Colon (tissue), 2 donors: Measurements from ENCODE around the gene PHLDA2.

Source experiments
- FAIRE-seq: peaks from 2 replicates; lab custom pipeline; 2012; peaks lifted over from hg19 to GRCh38; lab: Jason Lieb, UNC
- donor health status: control.
- donor health status: control.

Gene PHLDA2, protein sequence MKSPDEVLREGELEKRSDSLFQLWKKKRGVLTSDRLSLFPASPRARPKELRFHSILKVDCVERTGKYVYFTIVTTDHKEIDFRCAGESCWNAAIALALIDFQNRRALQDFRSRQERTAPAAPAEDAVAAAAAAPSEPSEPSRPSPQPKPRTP

DNA sequence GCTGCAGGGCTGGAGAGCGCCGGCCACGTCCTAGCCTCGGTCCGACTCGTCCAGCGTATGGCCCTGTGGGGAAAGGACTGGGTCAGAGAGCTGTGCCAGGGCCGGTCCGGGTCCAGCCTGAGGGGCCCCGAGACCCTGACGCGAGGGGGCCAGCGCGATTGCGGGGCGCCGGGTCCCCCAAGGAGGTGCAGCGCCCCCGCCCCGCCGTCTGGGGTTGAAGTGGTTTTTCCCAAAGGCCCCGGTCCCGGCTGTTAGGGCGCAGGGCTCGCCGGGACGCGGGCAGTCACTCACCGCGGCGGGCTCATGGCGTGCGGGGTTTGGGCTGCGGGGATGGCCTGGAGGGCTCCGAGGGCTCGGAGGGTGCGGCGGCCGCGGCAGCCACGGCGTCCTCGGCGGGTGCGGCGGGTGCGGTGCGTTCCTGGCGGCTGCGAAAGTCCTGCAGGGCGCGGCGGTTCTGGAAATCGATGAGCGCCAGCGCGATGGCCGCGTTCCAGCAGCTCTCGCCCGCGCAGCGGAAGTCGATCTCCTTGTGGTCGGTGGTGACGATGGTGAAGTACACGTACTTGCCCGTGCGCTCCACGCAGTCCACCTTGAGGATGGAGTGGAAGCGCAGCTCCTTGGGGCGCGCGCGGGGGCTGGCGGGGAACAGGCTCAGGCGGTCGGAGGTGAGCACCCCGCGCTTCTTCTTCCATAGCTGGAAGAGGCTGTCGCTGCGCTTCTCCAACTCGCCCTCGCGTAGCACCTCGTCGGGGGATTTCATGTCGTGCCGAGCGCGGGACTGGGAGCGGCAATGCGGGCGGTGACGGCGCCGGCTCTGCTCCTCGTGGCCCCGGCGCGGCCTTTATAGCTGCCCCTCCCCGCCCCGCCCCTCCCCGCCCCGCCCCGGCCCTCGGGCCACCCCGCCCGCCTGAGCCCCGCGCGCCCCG is at the start of gene PHLDA2:
Gene PHLDA2, minus strand, starts transcription at position 816 of the 926 bp plus-strand sequence. Its CDS starts 56 bp downstream, at position 760.
- no peak for FAIRE-seq

DNA sequence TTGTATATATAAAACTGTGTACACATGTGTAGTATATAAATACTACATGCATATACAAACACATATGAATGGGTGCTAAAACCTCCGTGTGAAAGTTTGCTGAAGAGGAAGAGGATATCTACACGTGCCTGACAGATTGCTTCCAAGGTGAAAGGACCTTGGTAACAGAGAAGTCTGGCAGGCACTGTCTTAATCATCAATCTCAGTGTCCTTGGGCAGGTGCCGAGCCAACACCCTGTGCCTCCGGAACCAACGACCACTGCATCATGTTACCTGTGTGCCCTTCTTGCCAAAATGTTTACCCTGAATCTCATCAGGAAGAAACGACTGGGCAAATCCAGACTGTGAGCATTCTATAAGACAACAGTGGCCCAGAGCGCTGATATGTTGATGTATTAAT is 47.9 kb upstream of the PHLDA2 start:
- no peak for FAIRE-seq

DNA sequence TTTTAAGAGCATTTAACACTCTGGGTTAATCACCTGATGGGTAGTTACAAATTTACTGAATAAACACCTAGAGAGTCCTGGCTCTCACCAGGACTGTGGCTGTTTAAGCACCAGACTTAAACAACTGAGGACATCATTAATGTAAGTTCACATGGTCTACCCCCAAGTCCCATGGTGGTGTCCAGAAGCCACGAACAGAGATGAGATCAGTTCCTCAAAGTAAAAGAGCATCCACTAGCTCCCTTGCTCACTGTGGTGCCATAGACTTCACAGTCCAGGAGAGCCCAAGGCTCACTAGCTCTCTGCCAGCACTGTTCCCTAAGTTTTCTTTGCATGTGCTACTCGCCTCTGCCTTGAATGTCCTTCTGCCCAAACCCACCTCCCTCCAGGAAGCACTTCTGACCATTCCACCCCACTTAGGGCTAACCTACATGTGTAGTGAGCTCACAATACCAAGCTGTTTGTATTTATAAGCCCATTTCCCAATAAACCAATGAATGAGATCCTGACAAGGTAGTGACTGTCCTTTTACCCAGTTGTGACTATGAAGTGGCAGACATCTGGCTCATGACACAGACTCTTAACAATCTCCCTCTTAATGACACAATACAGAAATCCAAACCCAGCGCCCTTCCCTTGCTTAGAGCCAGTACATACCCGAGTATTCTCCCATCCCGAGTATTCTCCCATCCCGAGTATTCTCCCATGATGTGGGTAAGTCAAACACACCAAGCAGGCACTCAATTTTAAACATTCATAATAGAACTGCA is 47.3 kb upstream of the PHLDA2 start:
- no peak for FAIRE-seq

DNA sequence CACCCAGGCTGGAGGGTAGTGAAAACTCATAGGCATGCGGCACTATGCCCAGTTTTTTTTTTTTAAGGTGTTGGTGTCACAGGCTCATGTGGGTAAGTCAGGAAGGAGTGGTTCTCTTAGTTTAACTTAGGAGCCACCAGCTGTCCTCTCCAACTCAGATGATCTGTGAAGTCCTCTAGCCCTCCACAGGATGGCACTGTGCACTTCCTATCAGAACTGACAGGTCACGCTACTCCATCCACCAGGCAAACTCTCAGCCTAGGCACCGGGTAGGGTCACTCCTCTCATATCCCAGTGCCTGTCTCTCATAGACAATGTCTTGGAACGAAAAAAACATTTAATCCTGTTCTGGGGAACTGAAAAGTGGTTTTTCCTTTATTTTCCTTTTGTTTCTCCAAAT is 46.4 kb upstream of the PHLDA2 start:
- no peak for FAIRE-seq

DNA sequence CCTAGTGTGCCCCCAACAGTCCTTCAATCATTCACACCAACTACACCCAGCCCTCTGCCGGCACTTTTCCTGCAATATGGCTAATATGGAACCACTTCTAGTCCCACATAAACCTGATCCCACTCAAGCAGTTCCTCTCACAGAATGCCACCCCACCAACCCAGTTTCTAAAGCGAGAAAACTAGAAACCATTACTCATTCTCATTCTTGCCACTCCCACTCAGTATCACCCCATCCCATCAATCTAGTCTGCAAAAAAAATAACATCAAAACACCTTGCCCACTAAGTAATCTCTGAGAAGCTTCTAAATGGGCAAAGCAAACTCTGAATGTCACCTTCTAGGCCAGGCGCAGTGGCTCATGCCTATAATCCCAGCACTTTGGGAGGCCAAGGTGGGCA is 45.1 kb upstream of the PHLDA2 start:
- no peak for FAIRE-seq

DNA sequence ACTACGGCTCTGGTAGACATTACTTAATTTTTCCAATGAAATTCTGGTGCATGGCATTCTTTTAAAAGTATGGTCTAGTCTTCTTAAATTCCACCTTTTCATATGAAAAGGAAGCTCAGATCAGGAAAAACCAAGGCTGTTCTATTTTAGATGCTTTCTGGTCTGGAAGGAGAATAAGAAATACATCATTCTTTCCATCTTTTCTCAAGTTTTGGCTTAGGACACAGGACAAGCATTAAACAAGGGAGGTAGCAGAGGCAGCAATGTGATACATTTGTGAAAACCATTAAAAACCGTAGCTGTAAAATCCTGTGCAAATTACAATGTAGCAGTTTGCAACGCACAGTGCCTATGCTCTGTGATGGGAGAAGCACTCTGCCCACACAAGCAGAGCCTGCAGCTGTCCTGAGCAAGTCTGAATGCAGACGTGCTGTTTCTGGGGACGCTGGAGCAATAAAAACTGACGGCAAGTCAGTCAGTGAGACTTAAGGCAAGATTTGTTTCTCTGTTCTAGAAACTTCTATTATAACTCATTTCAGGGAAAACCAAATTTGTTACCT is 39.2 kb upstream of the PHLDA2 start:
- no peak for FAIRE-seq

DNA sequence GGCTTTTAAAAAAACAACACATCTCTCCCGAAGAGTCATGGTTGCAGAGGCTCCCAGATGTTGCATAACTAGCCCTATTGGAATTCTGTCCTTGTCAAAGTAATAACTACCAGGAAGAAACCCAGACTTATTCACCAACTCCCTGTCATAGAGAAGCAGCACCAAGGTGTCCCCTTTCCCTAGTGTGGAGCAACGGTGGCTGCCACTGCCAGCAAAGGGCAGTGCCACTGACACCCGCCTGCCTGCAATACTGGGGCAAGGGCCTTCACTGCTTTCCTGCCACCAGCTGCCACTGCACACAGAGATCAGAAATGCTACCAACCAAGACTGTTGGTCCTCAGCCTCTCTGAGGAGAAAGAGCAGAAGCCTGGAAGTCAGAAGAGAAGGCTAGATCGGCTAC is 35.6 kb upstream of the PHLDA2 start:
- FAIRE-seq, result no peak

DNA sequence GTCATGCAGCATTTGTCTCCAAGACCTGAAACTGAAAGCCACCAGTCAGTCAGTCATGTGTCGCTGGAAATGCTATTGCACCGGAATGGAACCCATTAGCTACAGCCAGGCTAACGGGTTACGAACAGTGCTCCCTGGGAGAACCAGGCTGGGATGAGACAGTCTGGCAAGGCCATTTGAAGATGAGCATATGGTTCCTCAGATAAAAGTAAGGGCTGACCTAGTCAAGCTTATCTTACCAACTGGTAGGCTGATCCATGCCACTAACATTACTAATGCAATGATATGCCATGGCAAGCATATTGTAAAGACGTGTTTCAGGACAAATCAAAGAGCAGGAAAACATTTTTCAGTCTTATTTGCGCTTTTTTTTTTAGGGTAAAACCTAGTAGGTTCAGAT is 34.5 kb upstream of the PHLDA2 start:
- FAIRE-seq, result no peak

DNA sequence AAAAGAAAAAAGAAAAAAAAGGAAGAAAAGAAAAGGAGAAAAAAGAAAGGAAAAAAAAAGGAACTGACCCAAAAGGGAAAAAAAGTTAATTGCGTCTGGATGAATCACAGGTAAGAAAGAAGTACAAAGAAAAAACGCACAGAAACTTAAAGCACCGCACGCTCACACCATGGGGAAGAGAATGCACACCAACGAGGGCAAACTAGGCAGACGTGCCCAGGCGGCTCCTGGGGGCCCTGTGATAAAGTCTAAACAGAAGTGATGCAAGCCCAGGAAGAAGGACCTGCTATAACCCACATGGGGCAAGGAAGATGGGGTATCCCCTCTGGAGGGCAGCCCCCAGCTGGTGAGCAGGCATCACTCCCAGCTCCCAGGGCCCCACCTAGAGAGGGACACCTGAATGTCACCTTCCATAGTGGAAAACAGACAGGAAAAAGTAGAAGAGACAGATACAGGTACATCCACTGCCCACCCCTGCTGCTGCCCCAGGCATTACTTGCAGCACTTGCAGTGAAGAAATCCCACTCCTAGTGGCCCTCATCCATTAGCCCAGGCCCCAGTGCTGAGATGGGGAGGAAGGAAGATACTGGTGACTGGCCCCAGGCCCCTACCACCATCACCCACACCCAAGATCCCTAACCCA is 34.0 kb upstream of the PHLDA2 start:
- no peak for FAIRE-seq

DNA sequence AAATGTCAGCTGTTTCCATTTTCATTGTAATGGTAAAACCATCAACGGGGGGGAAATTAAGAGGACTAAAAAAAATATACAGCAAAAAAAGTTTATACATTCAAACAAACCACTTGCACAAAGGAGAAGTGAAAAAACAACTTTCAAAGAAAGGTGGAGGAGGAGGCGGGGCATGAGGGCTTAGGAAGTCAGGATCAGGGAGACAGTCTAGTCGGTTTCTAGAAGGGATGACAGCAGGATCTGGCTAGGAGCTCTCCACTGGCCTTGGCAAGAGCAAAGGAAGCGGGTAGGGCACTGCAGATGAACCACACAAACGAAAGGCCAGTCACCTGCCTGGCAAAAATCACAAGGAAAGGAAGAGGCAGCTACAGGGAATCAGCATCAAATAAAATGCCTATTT is 31.9 kb upstream of the PHLDA2 start:
- no peak for FAIRE-seq

DNA sequence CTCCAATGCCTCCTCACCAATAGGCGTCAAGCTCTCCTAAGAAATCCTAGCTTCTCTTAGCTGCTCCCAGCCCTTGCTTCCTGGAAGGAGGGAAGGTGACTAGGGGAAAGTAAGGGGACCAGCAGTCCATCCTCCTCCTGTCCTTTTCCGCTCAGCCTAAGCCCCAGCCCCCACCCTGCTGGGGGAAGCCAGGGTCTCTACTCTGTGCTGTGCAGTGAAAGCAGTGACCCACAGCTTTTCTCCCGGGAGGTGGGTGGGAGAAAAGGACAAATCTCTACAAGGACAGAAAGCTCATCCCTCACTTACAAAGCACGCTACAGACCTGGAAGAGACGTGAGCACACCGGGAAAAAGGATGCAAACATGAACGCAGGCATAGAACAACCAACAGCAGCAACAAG is 30.9 kb upstream of the PHLDA2 start:
- no peak for FAIRE-seq

DNA sequence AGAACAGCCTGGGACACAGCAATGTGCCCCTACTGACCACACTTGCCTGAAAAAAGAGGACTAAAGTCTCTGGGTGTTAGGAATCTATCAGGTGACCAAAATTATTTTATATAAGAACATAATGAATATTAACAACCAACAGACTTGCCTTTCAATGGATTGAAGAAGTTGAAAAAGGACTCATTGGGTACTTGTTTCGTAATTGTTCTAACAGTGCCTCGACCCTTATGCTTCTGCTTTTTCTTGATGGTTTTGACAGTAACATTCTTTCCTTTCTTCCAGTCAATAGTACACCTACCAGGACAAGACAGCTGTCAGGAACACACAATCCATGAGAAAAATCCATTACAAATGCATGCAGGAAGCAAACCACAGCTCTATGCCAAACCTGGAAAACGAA is 29.0 kb upstream of the PHLDA2 start:
- FAIRE-seq, result no peak

DNA sequence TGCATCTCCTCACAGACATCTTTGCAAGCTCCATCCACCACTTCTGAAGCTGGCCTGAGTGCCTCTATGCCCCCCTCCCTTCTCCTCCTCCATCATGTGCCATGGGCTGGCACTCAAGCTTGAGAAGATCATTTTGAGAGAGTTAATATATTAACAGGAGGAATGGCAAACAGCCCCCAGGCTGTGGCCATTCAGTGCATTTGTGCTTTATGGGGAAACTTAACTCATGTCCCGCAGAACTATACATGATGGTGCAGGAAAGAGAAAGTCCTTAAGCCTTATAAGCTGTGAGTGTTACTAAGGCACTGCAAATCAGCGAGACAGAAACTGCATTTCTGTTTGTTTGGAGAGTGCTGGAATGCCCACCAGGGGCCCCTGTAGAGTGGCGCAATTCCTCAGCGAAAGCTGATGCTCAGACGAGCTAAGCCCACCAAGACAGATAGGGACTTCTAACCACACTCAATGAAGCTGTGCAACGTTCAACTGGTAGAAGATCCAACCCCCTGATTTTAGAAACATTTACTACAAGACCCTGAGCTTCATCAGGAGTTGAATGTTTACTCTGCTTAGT is 26.8 kb upstream of the PHLDA2 start:
- no peak for FAIRE-seq

DNA sequence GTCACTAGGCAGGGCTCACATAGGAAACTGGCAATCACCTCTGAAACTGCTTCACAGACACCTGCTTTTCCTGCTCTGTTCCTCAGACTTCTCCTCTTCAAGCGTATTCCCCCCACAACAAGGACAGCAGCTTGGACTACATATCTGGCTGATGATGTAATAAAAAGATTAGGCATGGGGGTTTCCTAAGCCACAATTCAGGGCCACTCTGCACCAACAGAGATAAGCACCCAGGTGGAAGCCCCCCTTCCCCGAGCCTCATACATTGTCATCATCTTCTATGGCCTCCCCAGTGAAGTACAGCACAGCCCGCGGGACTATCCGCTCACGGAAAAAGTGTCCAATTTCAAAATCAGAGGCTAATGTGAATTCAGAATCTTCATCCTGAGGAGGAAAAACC is 25.0 kb upstream of the PHLDA2 start:
- FAIRE-seq, result no peak

DNA sequence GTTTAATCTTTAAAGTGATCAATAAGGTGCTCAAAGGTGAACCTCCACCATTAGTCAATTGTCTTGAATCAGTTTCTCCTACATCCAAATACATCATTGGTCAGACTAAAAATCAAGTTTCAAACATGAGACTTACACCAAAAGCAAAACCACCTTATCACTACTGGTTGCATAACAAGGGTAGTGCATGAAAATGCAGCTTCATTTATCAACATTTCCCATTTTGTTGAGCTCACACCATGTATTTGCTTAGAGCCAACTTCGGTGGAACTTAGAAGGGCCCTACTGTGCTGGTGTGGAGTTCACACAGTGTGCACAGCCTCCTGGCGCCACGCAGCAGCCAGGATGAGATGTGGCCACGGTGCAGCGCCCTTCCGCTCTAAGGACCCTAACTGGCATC is 23.1 kb upstream of the PHLDA2 start:
- FAIRE-seq, result no peak

DNA sequence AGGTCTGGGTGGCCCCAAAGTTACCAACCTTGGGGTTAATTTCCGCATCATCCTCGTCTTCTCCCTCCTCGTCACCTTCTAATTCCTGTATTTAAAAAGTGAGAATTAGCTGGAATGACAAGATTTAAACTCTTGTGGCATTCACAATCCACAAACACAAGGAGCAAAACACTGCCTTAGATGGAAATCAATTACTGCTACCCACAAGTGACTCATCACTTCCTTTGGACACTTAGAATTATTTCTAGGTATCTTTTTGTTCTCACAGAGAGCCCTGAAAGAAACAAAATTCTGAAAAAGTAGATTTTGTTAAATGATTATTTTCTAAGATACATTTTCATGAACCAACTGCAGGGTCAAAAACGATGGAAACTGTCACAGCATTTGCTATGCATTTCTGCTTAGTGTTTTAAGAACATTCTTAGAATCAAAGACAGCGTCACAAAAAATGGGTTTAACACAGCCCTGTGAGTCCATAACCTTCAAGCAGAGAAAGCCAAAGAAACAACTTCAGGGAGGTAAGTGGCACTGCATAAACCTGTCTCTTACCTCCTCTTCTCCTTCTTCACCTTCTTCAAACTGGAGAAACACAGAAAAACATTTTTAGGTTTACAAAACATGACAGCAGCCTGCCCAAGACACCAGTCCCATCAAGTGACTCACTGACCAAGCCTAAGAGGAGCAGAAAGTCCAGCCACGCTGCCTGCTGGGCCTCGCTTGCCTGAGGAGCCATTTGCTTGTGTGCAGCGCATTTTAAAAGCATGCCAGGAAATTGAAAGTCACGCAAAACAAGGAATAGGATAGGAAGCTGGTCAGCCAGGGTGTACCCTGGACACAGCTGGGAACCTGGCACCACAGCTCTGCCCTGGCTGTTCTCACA is 22.3 kb upstream of the PHLDA2 start:
- no peak for FAIRE-seq

DNA sequence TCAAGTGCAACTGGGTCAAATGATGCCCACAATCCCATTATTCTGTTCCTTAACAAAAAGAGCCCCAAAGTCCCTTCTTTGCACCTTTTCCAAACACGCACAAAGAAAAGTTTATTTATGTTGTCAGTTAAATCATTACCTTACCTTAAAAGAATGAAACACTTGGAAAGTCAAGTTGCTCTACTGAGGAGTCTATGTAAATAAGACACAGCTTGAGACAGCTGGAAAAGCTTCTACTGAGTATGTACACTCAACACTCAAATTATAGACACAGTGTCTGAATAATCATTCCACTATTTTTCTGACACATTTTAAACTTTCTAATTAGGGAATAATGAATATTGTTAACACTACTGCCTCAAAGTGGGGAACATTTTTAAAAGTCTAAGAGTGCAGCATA is 21.6 kb upstream of the PHLDA2 start:
- no peak for FAIRE-seq

DNA sequence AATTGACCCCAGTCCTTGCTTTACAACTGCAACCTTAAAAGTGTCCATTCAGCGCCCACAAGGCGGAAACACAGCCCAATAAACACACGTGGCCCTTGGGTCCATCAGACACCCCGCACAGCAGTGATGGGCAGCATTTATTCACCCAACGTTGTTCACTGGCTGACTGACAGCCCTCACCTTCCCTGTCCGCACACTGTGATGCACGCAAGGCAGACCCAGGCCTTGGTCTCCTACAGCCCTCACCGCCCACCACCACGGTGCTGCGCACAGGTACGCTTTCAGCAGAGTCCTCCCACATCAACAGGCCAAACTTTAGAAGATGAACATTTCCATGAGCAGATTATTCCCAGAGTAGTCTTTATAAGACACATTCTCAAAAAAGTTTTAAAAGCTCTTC is 20.7 kb upstream of the PHLDA2 start:
- FAIRE-seq, result no peak

DNA sequence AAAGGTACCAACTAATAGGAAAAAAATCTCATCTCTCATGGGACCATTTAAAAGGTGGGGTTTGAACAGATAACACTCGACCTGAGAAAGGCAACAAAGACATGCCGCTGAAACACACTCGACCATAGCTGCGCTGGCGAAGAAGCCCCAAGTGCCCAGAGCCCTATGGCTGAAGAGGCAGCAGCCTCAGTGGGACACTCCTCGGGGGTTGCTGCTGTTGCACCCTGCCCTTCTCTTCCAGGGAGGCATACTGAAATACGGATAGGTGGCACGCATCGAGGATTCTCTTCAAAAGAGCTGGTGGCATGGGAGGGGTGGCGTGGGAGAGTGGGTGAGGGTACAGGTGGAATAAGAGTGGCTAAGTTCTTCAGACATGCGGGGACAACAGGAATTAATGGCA is 18.5 kb upstream of the PHLDA2 start:
- no peak for FAIRE-seq

DNA sequence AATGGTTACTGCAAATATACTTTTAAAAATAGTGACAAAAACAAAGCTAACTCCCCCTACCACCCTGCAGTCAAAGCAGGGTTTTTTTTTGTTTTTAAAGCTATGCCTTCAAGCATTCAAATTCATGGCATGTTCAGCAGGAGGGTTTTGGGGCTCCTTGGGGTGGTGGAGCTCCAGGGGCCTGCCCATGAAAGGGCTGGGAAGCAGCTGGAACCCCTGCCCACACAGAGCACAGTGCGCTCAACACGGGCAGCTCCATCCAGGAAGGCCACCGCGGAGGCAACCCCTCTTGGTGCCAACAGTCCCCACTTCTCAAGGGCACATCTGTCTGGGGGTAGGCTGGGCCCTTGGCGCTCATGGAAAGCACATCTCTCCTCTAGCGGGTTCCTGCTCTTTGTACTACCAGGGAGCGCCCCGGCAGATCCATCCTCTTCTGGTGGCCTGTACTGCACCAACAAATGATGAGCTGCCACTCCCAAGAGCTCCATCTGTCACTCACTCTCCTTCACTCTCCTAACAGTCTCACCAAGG is 16.6 kb upstream of the PHLDA2 start:
- no peak for FAIRE-seq
